ENCODE data around the gene TMPRSS5. TPM values are rescaled to one million over a fixed set of nuclear protein-coding genes. Genes with fewer than 3 reads are reported as not detected.
"Not testable (repeated sequence)": the region's sequence is repeated elsewhere in the genome, so short reads cannot be mapped to it uniquely, and the experiment has no call there.

The TMPRSS5 gene
- total and polyA plus RNA-seq, 2 donors, result 0.28 to 1.1 TPM

DNA sequence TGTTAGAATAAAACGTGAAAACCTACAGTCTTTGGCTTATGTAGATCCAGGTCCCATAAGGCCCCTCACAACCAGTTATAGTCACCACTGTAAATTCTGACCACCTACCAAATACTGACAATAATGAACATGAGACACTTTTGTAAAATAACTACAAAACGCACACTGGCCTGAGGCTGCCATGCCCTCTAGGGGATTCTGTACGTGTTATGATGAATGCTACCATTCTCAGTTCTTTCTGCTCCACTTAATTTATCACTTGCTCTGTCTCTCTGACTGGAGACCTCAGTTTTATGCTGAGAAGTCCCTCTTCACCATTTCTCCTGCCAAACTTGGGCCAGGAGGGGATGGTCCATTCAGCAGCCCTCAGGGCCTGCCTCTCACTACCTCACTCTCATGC lies 18.7 kb upstream of the TMPRSS5 start:
- WGBS, result 97% methylated on average over 3 of the region's 3 CpGs

DNA sequence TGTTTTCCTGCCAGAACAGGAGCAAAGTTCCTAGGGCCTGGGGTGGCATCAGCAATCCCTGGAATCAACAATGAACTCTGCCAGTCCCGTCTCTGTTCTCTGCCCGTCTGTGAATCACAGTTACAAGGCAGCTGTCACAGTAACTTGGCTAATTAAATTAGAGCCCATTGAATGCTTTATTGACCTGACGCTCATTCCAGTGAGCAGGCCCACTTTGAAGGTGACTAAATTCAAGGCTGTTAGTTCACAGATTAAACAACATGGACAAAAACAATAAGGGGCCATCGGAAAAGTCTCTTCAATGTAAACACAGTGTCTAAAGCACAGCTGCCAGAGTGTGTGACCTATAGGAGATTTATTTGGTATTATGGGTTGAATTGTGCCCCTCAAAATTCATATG lies 17.7 kb upstream of the TMPRSS5 start:
- Histone ChIP-seq H3K27me3 (ENCODE audit: control insufficient read depth in 2 of 2, insufficient read depth in 1 of 2, low read length in 1 of 2) (no peaks in the 10 kb centered on the region), H3K36me3 (ENCODE audit: control insufficient read depth in 2 of 2, insufficient read depth in 2 of 2, low read length in 1 of 2) (no peaks in the 10 kb centered on the region), H3K9me3 (ENCODE audit: control insufficient read depth in 2 of 2, insufficient read depth in 1 of 2, low read length in 1 of 2) (no peaks in the 10 kb centered on the region), H3K27ac (ENCODE audit: low read depth in 1 of 2, low read length in 1 of 2) (no peak overlapping the region), H3K4me3 (ENCODE audit: low read length in 2 of 2) (no peak overlapping the region), H3K4me1 (ENCODE audit: control insufficient read depth in 2 of 2, insufficient read depth in 2 of 2, low read length in 2 of 2) (no peaks in the 10 kb centered on the region)
- DNase-seq (ENCODE audit: low read depth in 6 of 9, low spot score in 9 of 9), result no peak
- 99% methylated on average over 4 of the region's 4 CpGs for WGBS

More for the DNA sequence above, 18.7 kb upstream of the TMPRSS5 start:
- no peaks in the 10 kb centered on the region for H3K9me3 ChIP-seq (ENCODE audit: control insufficient read depth in 2 of 2, insufficient read depth in 1 of 2, low read length in 1 of 2)
- H3K27me3 ChIP-seq (ENCODE audit: control insufficient read depth in 2 of 2, insufficient read depth in 1 of 2, low read length in 1 of 2), result no peaks in the 10 kb centered on the region
- H3K4me1 ChIP-seq (ENCODE audit: control insufficient read depth in 2 of 2, insufficient read depth in 2 of 2, low read length in 2 of 2), result no peaks in the 10 kb centered on the region
- no peak overlapping the region for H3K27ac ChIP-seq (ENCODE audit: low read depth in 1 of 2, low read length in 1 of 2)
- no peak overlapping the region for H3K4me3 ChIP-seq (ENCODE audit: low read length in 2 of 2)
- DNase-seq (ENCODE audit: low read depth in 6 of 9, low spot score in 9 of 9), result no peak
- peaks cover 0 to 4% of the 10 kb centered on the region in 2 donors for H3K36me3 ChIP-seq (ENCODE audit: control insufficient read depth in 2 of 2, insufficient read depth in 2 of 2, low read length in 1 of 2)

DNA sequence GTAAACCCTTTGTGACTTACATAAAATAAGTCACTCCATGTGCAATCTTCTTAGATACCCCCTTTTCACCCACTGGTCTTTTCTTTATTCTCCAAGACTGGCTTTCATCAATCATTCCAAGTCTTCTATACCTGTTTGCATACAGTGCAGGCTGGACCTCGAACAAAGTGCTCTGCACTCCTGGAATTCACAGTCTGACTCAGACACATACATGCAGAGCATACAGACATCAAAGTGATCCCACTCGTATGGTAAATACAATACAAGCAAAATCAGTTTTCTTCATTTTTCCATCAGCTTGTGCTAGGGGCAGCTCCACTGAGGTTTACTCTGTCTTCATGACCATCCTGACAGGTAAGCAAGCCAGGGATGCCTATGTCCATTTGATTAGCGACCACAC lies 16.8 kb upstream of the TMPRSS5 start:
- DNase-seq (ENCODE audit: low read depth in 6 of 9, low spot score in 9 of 9), result no peak
- WGBS, result 96% methylated on average over 3 of the region's 3 CpGs
- no peaks in the 10 kb centered on the region for H3K4me1 ChIP-seq (ENCODE audit: control insufficient read depth in 2 of 2, insufficient read depth in 2 of 2, low read length in 2 of 2)

DNA sequence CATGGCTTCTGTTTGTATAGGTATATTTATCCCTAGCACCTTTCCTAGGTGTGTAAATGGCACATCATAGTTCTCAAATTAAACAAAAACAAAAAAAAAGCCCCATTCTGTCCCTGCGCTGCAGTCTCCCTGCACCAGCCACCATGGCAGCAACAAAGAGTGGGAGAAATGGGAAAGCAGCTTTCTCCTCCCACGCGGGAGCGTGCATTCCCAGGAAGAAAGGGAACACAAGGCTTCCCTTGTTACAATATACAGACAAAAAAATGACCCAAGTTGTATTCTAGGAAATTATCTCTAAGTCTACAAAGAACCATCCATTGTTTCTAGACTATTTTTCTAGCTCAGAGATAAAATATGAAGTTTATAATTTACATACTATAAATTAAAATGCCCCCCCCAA lies 16.1 kb upstream of the TMPRSS5 start:
- no peaks in the 10 kb centered on the region for H3K36me3 ChIP-seq (ENCODE audit: control insufficient read depth in 2 of 2, insufficient read depth in 2 of 2, low read length in 1 of 2)
- 97% methylated on average over 4 of the region's 4 CpGs for WGBS
- no peak overlapping the region for H3K27ac ChIP-seq (ENCODE audit: low read depth in 1 of 2, low read length in 1 of 2)
- H3K27me3 ChIP-seq (ENCODE audit: control insufficient read depth in 2 of 2, insufficient read depth in 1 of 2, low read length in 1 of 2), result no peaks in the 10 kb centered on the region
- no peak overlapping the region for H3K4me3 ChIP-seq (ENCODE audit: low read length in 2 of 2)
- no peaks in the 10 kb centered on the region for H3K4me1 ChIP-seq (ENCODE audit: control insufficient read depth in 2 of 2, insufficient read depth in 2 of 2, low read length in 2 of 2)
- DNase-seq (ENCODE audit: low read depth in 6 of 9, low spot score in 9 of 9), result no peak
- H3K9me3 ChIP-seq (ENCODE audit: control insufficient read depth in 2 of 2, insufficient read depth in 1 of 2, low read length in 1 of 2), result no peaks in the 10 kb centered on the region

More for the DNA sequence above, 16.8 kb upstream of the TMPRSS5 start:
- H3K36me3 ChIP-seq (ENCODE audit: control insufficient read depth in 2 of 2, insufficient read depth in 2 of 2, low read length in 1 of 2), result no peaks in the 10 kb centered on the region
- H3K4me3 ChIP-seq (ENCODE audit: low read length in 2 of 2), result no peak overlapping the region
- no peaks in the 10 kb centered on the region for H3K9me3 ChIP-seq (ENCODE audit: control insufficient read depth in 2 of 2, insufficient read depth in 1 of 2, low read length in 1 of 2)
- H3K27me3 ChIP-seq (ENCODE audit: control insufficient read depth in 2 of 2, insufficient read depth in 1 of 2, low read length in 1 of 2), result no peaks in the 10 kb centered on the region
- H3K27ac ChIP-seq (ENCODE audit: low read depth in 1 of 2, low read length in 1 of 2), result no peak overlapping the region

DNA sequence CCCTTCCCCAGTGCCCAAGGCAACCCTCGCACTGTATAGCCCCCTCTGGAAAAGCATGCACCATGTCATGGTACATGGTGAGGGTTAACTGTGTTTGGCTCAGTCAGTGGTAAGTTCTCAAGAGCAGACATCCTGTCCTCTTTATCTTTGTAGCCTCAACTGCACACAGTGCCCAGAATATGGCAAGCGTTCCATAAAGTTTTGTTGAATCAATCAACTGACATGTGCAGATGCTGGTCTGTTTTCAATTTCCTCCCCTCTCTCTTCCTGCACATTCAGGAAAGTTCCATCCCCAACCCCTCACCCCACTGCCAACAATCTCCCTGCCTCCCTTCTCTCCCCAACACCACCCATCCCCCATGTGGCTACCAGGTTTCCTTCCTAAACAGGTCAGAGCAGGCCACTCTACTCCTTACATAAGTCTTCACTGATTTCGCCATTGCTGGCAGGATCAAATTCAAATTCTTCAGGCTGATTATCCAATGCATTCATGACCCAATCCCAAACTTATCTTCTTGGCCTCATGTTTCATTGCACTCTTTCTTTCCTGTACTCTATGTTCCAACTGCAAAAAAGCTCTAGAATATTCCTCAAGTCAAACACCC lies 15.5 kb upstream of the TMPRSS5 start:
- Histone ChIP-seq H3K4me3 (ENCODE audit: low read length in 2 of 2) (no peak overlapping the region), H3K27me3 (ENCODE audit: control insufficient read depth in 2 of 2, insufficient read depth in 1 of 2, low read length in 1 of 2) (no peaks in the 10 kb centered on the region), H3K36me3 (ENCODE audit: control insufficient read depth in 2 of 2, insufficient read depth in 2 of 2, low read length in 1 of 2) (no peaks in the 10 kb centered on the region), H3K9me3 (ENCODE audit: control insufficient read depth in 2 of 2, insufficient read depth in 1 of 2, low read length in 1 of 2) (no peaks in the 10 kb centered on the region), H3K4me1 (ENCODE audit: control insufficient read depth in 2 of 2, insufficient read depth in 2 of 2, low read length in 2 of 2) (no peaks in the 10 kb centered on the region), H3K27ac (ENCODE audit: low read depth in 1 of 2, low read length in 1 of 2) (no peak overlapping the region)
- DNase-seq (ENCODE audit: low read depth in 6 of 9, low spot score in 9 of 9), result no peak
- WGBS, result 96% methylated on average over 3 of the region's 3 CpGs

DNA sequence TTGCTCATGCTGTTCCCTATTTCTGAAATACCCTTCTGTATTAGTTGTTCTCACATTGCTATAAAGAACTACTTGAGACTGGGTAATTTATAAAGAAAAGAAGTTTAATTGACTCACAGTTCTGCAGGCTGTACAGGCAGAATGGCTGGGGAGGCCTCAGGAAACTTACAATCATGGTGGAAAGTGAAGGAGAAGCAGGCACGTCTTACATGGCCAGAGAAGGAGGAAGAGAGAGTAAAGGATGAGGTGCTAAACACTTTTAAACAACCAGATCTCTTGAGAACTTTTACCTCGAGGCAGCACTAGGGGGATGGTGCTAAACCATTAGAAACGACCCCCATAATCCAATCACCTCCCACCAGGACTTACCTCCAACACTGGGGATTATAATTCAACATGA lies 14.4 kb upstream of the TMPRSS5 start:
- H3K4me3 ChIP-seq (ENCODE audit: low read length in 2 of 2); H3K27ac ChIP-seq (ENCODE audit: low read depth in 1 of 2, low read length in 1 of 2); H3K27me3 ChIP-seq (ENCODE audit: control insufficient read depth in 2 of 2, insufficient read depth in 1 of 2, low read length in 1 of 2); H3K36me3 ChIP-seq (ENCODE audit: control insufficient read depth in 2 of 2, insufficient read depth in 2 of 2, low read length in 1 of 2); H3K4me1 ChIP-seq (ENCODE audit: control insufficient read depth in 2 of 2, insufficient read depth in 2 of 2, low read length in 2 of 2); DNase-seq (ENCODE audit: low read depth in 6 of 9, low spot score in 9 of 9); H3K9me3 ChIP-seq (ENCODE audit: control insufficient read depth in 2 of 2, insufficient read depth in 1 of 2, low read length in 1 of 2): not testable (repeated sequence)
- WGBS, result 91% methylated on average over 3 of the region's 3 CpGs

DNA sequence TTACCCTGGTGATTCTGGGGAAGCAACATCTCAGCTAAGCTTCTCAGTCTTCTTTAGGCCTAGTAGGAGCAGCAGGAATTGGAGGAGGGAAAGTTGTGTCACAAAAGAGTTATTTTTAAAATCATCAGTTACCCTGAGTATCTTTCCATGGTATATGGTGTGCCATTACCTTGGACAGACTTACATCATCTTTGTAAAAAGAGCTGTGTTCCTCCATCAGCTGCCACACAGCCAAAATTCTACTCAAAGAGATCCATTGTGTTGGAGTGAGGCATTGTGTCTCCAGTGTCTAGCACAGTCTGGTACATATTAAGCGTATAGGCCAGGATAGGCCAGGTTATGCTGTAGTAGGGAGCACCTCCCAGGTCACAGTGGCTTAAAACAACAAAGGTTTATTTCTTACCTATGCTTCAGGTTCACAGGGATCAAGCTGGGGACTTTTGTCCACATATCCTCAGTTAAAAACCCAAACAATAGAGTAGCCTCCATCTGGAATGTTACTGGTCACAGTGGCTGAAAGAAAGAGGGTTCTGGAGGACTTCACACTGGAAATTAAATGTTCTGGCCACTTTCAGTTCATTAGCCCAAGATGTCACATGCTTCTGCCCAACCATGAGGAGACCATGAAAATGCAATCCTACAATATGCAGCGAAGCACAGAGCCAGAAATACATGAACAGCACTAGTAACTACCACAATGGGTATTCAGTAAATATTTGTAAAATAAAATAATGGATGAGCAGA lies 9.9 kb upstream of the TMPRSS5 start:
- no peak for DNase-seq (ENCODE audit: low read depth in 6 of 9, low spot score in 9 of 9)
- WGBS, result 94% methylated on average over 2 of the region's 2 CpGs
- Histone ChIP-seq H3K27me3 (ENCODE audit: control insufficient read depth in 2 of 2, insufficient read depth in 1 of 2, low read length in 1 of 2) (no peaks in the 10 kb centered on the region), H3K27ac (ENCODE audit: low read depth in 1 of 2, low read length in 1 of 2) (no peak overlapping the region), H3K4me1 (ENCODE audit: control insufficient read depth in 2 of 2, insufficient read depth in 2 of 2, low read length in 2 of 2) (no peaks in the 10 kb centered on the region), H3K4me3 (ENCODE audit: low read length in 2 of 2) (no peak overlapping the region), H3K36me3 (ENCODE audit: control insufficient read depth in 2 of 2, insufficient read depth in 2 of 2, low read length in 1 of 2) (peaks cover 0 to 3% of the 10 kb centered on the region in 2 donors), H3K9me3 (ENCODE audit: control insufficient read depth in 2 of 2, insufficient read depth in 1 of 2, low read length in 1 of 2) (no peaks in the 10 kb centered on the region)

DNA sequence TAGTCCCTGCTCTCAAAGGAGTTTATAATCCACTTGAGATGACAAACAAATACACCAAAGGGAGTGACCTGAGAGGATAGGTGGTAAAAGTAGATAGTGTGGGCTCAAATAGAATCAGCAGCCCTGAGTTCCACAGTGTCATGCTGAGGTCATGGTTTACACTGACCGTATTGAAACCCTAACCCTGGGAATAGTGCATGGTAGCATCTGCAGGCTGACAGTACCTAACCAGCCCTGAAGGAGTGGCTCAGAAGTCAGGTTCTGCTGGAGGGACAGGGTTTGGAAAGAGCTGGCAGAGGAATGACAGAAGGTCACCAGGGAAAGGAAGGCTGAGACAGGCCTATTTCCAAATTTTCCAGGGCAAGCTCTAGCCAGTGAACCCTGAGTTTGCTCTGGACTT lies 9.2 kb upstream of the TMPRSS5 start:
- peaks cover 0 to 3% of the 10 kb centered on the region in 2 donors for H3K36me3 ChIP-seq (ENCODE audit: control insufficient read depth in 2 of 2, insufficient read depth in 2 of 2, low read length in 1 of 2)
- H3K4me1 ChIP-seq (ENCODE audit: control insufficient read depth in 2 of 2, insufficient read depth in 2 of 2, low read length in 2 of 2), result no peaks in the 10 kb centered on the region
- no peak for DNase-seq (ENCODE audit: low read depth in 6 of 9, low spot score in 9 of 9)
- no peak overlapping the region for H3K4me3 ChIP-seq (ENCODE audit: low read length in 2 of 2)
- no peak overlapping the region for H3K27ac ChIP-seq (ENCODE audit: low read depth in 1 of 2, low read length in 1 of 2)
- WGBS, result 97% methylated on average over 1 of the region's 1 CpG
- no peaks in the 10 kb centered on the region for H3K27me3 ChIP-seq (ENCODE audit: control insufficient read depth in 2 of 2, insufficient read depth in 1 of 2, low read length in 1 of 2)
- H3K9me3 ChIP-seq (ENCODE audit: control insufficient read depth in 2 of 2, insufficient read depth in 1 of 2, low read length in 1 of 2), result no peaks in the 10 kb centered on the region

DNA sequence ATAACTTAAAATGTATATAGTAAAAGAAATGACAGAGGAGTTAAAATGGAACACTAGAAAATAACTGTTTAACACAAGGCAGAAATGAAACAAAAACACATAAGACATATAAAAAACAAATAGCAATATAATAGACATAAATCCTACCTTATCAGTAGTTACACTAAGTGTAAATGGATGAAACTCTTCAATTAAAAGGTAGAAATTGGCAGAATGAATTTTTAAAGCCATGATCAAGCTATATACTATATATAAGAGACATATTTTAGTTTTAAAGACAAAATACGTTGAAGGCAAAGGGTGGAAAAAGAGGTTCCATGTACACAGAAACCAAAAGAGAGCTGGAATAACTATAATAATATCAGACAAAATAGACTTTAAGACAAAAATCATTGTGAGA lies 4.9 kb upstream of the TMPRSS5 start:
- H3K4me1 ChIP-seq (ENCODE audit: control insufficient read depth in 2 of 2, insufficient read depth in 2 of 2, low read length in 2 of 2), result no peaks in the 10 kb centered on the region
- no peaks in the 10 kb centered on the region for H3K36me3 ChIP-seq (ENCODE audit: control insufficient read depth in 2 of 2, insufficient read depth in 2 of 2, low read length in 1 of 2)
- H3K27ac ChIP-seq (ENCODE audit: low read depth in 1 of 2, low read length in 1 of 2), result no peak overlapping the region
- no peak overlapping the region for H3K4me3 ChIP-seq (ENCODE audit: low read length in 2 of 2)
- no peaks in the 10 kb centered on the region for H3K27me3 ChIP-seq (ENCODE audit: control insufficient read depth in 2 of 2, insufficient read depth in 1 of 2, low read length in 1 of 2)
- 99% methylated on average over 1 of the region's 1 CpG for WGBS
- no peak for DNase-seq (ENCODE audit: low read depth in 6 of 9, low spot score in 9 of 9)
- H3K9me3 ChIP-seq (ENCODE audit: control insufficient read depth in 2 of 2, insufficient read depth in 1 of 2, low read length in 1 of 2), result no peaks in the 10 kb centered on the region

All from thymus (tissue), 11 donors.